ENCODE data around the gene HOXA3. TPM values are rescaled to one million over a fixed set of nuclear protein-coding genes. Genes with fewer than 3 reads are reported as not detected.

HOXA3 gene
- total RNA-seq, 1 experiment from 2014 or later: not detected

DNA sequence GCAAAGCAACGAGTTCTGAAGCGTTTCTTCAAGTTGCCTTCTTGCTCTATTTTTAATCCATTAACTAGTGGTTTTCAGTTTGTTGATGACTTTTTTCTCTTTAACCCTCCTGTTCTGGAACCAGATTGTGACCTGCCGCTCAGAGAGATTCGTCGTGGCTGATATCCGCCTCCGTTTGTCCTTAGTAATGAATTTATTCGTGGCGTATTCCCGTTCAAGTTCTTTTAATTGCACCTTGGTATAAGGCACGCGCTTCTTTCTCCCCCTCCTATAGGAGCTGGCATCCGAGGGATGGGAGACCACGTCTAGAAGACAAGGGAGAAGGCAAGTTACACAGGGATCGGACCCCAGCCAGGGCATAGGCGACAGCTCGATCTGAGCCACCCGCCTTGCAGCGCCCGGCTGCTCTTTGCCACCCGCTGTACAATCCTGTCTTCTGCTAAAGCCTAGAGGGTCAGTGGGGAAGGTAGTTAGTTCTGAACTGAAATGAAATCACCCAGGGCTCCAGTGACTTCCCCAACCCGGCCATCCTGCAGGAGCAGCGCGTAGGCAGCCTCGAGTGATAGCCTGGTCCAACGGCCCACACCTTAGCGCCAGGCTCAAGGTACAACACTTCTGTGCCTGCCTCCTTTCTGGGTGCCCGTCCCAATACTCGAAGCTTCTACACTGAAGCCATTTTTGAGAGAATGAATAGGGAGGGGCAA is 45.9 kb upstream of the HOXA3 start:
- Histone ChIP-seq H2AFZ (ENCODE audit: low read length) (no peak overlapping the region), H3K14ac (ENCODE audit: insufficient read depth, low read length) (no peak overlapping the region), H4K5ac (ENCODE audit: insufficient read length, low read depth, low read length) (no peak overlapping the region), H2BK15ac (ENCODE audit: low read depth, low read length) (no peak overlapping the region), H3K9ac (ENCODE audit: extremely low read depth, insufficient read length, low read length) (no peak overlapping the region), H3K27ac (ENCODE audit: insufficient read length, low read depth, low read length) (no peak overlapping the region), H3K4me1 (ENCODE audit: insufficient read depth, low read length) (no peaks in the 10 kb centered on the region), H3T11ph (ENCODE audit: low read length) (no peak overlapping the region), H3K56ac (ENCODE audit: insufficient read length, low read depth, low read length) (no peak overlapping the region), H4K20me1 (ENCODE audit: control insufficient read depth, insufficient read depth, insufficient read length) (no peaks in the 10 kb centered on the region), H3K23me2 (ENCODE audit: insufficient read length, low read depth, low read length, poor library complexity, severe bottlenecking) (no peaks in the 10 kb centered on the region), H3K4ac (ENCODE audit: low read depth, low read length) (no peak overlapping the region), H2BK120ac (ENCODE audit: low read depth, low read length, poor library complexity, severe bottlenecking) (no peak overlapping the region), H2BK5ac (ENCODE audit: insufficient read length, low read length) (no peak overlapping the region), H3K4me2 (ENCODE audit: insufficient read depth, insufficient read length, low read length) (no peak overlapping the region), H2BK12ac (ENCODE audit: insufficient read length, low read depth, low read length) (no peak overlapping the region), H2BK20ac (ENCODE audit: low read depth, low read length, poor library complexity, severe bottlenecking) (no peak overlapping the region), H3K79me2 (ENCODE audit: insufficient read depth, low read length) (no peaks in the 10 kb centered on the region), H2AK5ac (ENCODE audit: insufficient read length, low read length) (no peak overlapping the region), H4K91ac (ENCODE audit: insufficient read length, low read depth, low read length) (no peak overlapping the region), H4K8ac (replicated peaks; ENCODE audit: insufficient read length, low read depth, low read length) (no peak overlapping the region), H3K9me3 (ENCODE audit: control insufficient read depth, low read depth, low read length) (no peaks in the 10 kb centered on the region), H3K23ac (ENCODE audit: insufficient read length, low read depth, low read length) (no peak overlapping the region), H3K18ac (ENCODE audit: insufficient read length, low read depth, low read length) (no peak overlapping the region), H3K27me3 (ENCODE audit: insufficient read depth, low read length) (peaks cover 85% of the 10 kb centered on the region), H3K79me1 (ENCODE audit: insufficient read depth, low read depth, low read length, poor library complexity, severe bottlenecking) (no peaks in the 10 kb centered on the region)
- DNase-seq: peak; percentile 35
- H3K36me3 Mint-ChIP-seq (ENCODE audit: insufficient read depth in 1 of 3, low read depth in 3 of 3): no peaks in the 10 kb centered on the region; a peak in 2 of 7 replicates
- peaks cover 2 to 16% of the 10 kb centered on the region in 2 experiments; a peak in 3 of 4 replicates for H3K4me1 Mint-ChIP-seq
- H3K4me3 Mint-ChIP-seq: no peak overlapping the region
- no CpG with 5 or more reads among the region's 29 CpGs for WGBS (ENCODE audit: extremely low coverage, insufficient read length, low lambda C conversion rate)
- no peak overlapping the region for H3K27ac Mint-ChIP-seq
- peaks cover 95% of the 10 kb centered on the region for H3K27me3 Mint-ChIP-seq (ENCODE audit: low read depth)
- peaks cover 4 to 14% of the 10 kb centered on the region in 2 experiments; a peak in 3 of 5 replicates for H3K9me3 Mint-ChIP-seq
- TF ChIP-seq, protein P1, sequence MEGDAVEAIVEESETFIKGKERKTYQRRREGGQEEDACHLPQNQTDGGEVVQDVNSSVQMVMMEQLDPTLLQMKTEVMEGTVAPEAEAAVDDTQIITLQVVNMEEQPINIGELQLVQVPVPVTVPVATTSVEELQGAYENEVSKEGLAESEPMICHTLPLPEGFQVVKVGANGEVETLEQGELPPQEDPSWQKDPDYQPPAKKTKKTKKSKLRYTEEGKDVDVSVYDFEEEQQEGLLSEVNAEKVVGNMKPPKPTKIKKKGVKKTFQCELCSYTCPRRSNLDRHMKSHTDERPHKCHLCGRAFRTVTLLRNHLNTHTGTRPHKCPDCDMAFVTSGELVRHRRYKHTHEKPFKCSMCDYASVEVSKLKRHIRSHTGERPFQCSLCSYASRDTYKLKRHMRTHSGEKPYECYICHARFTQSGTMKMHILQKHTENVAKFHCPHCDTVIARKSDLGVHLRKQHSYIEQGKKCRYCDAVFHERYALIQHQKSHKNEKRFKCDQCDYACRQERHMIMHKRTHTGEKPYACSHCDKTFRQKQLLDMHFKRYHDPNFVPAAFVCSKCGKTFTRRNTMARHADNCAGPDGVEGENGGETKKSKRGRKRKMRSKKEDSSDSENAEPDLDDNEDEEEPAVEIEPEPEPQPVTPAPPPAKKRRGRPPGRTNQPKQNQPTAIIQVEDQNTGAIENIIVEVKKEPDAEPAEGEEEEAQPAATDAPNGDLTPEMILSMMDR (conservative IDR thresholded peaks at IDR 0.05): no peak

Measured in H9 (cell line).